Endodermal cell (in vitro differentiated cells): Measurements from ENCODE around the gene FHL3. TPM values are rescaled to one million over a fixed set of nuclear protein-coding genes. Genes with fewer than 3 reads are reported as not detected.
"Not testable (repeated sequence)": the region's sequence is repeated elsewhere in the genome, so short reads cannot be mapped to it uniquely, and the experiment has no call there.

Experiments
- DNase-seq: peaks from one replicate; pipeline ENCODE4 v3.0.0-alpha.2; 2017
- H3K27ac ChIP-seq: 2 replicates; pipeline ENCODE4 v1.5.1; 2013; ENCODE audit warnings: mild to moderate bottlenecking, low read depth, low read length, moderate library complexity
- H3K27me3 ChIP-seq: 2 replicates; pipeline ENCODE4 v1.6.1; 2013; ENCODE audit warnings: mild to moderate bottlenecking, low read length, moderate library complexity; ENCODE audit not compliant: insufficient read depth, control insufficient read depth, poor library complexity, severe bottlenecking
- H3K36me3 ChIP-seq: 2 replicates; pipeline ENCODE4 v1.7.0; 2013; ENCODE audit warnings: mild to moderate bottlenecking, low read length, moderate library complexity; ENCODE audit not compliant: control insufficient read depth, insufficient read depth
- H3K4me1 ChIP-seq: one replicate; pipeline ENCODE4 v1.7.0; 2013; ENCODE audit warnings: low read length; ENCODE audit not compliant: control insufficient read depth, insufficient read depth
- H3K4me3 ChIP-seq: 2 replicates; pipeline ENCODE4 v1.5.1; 2013; ENCODE audit warnings: mild to moderate bottlenecking, low read length, moderate library complexity
- H3K9ac ChIP-seq: 2 replicates; pipeline ENCODE4 v1.6.1; 2013; ENCODE audit warnings: mild to moderate bottlenecking, low read length, moderate library complexity; ENCODE audit not compliant: poor library complexity, severe bottlenecking; ENCODE audit errors: extremely low read depth
- H3K9me3 ChIP-seq: 2 replicates; pipeline ENCODE4 v1.6.1; 2013; ENCODE audit warnings: mild to moderate bottlenecking, low read length, moderate library complexity; ENCODE audit not compliant: control insufficient read depth
- H3K27ac Mint-ChIP-seq: 2 replicates; pipeline ENCODE4 v1.8.0; 2020; ENCODE audit warnings: mixed read lengths
- H3K27me3 Mint-ChIP-seq: 2 replicates; pipeline ENCODE4 v1.8.0; 2021; ENCODE audit warnings: mild to moderate bottlenecking, mixed read lengths; ENCODE audit not compliant: insufficient read depth
- H3K36me3 Mint-ChIP-seq: 2 replicates; pipeline ENCODE4 v1.8.0; 2020; ENCODE audit warnings: low read depth, mixed read lengths
- H3K4me1 Mint-ChIP-seq: 2 replicates; pipeline ENCODE4 v1.8.0; 2020; ENCODE audit warnings: mixed read lengths
- H3K4me3 Mint-ChIP-seq: 2 replicates; pipeline ENCODE4 v1.8.0; 2020; ENCODE audit warnings: mild to moderate bottlenecking, moderate library complexity, mixed read lengths
- H3K9me3 Mint-ChIP-seq: 2 replicates; pipeline ENCODE4 v1.8.0; 2020; ENCODE audit warnings: mild to moderate bottlenecking, mixed read lengths
- WGBS, 2 experiments: methylation state at CpG; one replicate each; pipeline versions ENCODE4 v1.1.5 to v1.1.7; 2013; ENCODE audit warnings: missing lambda C conversion rate in 2 of 2, mixed read lengths in 1 of 2; ENCODE audit not compliant: insufficient coverage in 1 of 2, insufficient read length in 1 of 2; 5-methylcytosine and 5-hydroxymethylcytosine counted together
- total RNA-seq, 2 donors: library from RNA; stranded (reverse); fragmentation: NEBNext Ultra II Directional in 1 of 2; extraction: Animal tissue kit (Norgen Biotek cat#: 25700) in 1 of 2; gene quantifications; 2 replicates in 1 of 2; 3 replicates in 1 of 2; pipeline ENCODE4 v1.2.1, GENCODE V29; 2021
- TF ChIP-seq, protein P1 (sequence below): fragments of 200-600 bp; sonication (generic); conservative IDR thresholded peaks from 2 replicates; pipeline ENCODE4 v1.5.0; 2021; ENCODE audit warnings: antibody characterized with exemption, mild to moderate bottlenecking

Gene FHL3
- total RNA-seq, 2 donors from 2014 or later: 20.5 to 20.6 TPM

DNA sequence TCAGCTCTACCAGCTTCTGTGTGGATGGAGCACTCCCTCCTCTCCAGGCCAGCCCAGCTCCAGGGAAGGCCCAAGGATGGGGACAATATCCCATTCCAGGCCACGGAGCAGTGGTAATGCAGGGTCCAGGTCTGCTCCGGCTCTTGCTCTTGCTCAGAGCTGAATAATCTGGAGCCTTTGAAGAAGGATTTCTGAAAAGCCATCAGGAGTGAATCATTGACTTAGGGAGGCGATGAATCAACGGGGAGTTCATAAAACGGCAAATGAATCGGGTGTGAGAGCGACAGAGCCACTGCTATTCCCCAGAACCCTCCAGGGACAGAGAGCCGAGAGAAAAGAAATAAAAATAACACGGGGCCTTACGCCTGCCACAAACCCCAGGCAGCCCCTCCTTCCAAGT lies 33.5 kb upstream of the FHL3 start:
- no peak for DNase-seq
- Histone ChIP-seq H3K4me3 (no peak overlapping the region), H3K27ac (no peak overlapping the region), H3K36me3 (no peaks in the 10 kb centered on the region), H3K4me1 (no peaks in the 10 kb centered on the region), H3K9ac (no peak overlapping the region), H3K9me3 (no peaks in the 10 kb centered on the region), H3K27me3 (peaks cover 31% of the 10 kb centered on the region)
- Mint-ChIP-seq H3K4me3 (no peak overlapping the region), H3K9me3 (peaks cover 2% of the 10 kb centered on the region), H3K36me3 (no peaks in the 10 kb centered on the region), H3K27me3 (peaks cover 47% of the 10 kb centered on the region), H3K4me1 (no peaks in the 10 kb centered on the region), H3K27ac (no peak overlapping the region)
- WGBS, 2 experiments: 96% methylated on average over 10 of the region's 10 CpGs
- TF ChIP-seq, protein P1, sequence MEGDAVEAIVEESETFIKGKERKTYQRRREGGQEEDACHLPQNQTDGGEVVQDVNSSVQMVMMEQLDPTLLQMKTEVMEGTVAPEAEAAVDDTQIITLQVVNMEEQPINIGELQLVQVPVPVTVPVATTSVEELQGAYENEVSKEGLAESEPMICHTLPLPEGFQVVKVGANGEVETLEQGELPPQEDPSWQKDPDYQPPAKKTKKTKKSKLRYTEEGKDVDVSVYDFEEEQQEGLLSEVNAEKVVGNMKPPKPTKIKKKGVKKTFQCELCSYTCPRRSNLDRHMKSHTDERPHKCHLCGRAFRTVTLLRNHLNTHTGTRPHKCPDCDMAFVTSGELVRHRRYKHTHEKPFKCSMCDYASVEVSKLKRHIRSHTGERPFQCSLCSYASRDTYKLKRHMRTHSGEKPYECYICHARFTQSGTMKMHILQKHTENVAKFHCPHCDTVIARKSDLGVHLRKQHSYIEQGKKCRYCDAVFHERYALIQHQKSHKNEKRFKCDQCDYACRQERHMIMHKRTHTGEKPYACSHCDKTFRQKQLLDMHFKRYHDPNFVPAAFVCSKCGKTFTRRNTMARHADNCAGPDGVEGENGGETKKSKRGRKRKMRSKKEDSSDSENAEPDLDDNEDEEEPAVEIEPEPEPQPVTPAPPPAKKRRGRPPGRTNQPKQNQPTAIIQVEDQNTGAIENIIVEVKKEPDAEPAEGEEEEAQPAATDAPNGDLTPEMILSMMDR: no peak

DNA sequence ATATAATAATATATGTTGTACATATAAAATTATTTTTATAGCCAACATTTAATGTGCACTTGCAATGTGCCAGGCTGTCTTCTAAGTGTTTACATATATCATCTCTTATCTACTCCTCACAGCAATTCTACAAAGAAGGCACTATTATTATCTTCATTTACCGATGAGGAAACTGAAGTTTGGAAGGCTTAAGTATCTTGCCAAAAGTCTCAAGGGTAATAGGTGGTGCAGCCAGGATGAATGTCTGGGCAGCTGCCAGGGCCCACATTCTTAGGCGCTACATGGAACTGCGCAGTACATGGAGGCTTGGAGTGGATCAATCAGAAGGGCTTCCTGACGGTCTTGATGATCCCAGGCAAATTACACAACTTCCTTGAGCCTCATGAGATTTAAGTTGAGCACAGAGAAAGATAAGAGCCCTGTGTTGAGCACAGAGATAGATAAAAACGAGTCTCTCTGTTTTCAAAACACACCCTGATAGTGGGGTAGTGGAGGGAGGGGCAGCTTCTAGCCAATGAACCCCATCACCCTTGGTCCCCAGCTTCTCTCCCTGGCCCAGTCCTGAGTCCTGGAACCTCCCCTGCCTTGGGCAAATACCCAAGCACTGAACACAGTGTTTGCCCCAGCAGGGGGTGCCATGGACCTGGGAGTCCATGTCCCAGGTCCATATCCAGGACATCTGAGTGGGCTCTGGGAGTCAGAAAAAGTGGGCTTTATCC lies 32.1 kb upstream of the FHL3 start:
- Mint-ChIP-seq H3K36me3 (no peaks in the 10 kb centered on the region), H3K27ac (no peak overlapping the region), H3K9me3 (peaks cover 2% of the 10 kb centered on the region), H3K27me3 (peaks cover 32% of the 10 kb centered on the region), H3K4me3 (no peak overlapping the region), H3K4me1 (no peaks in the 10 kb centered on the region)
- WGBS, 2 experiments: 74 to 83% methylated on average over 3 to 5 of the region's 5 CpGs
- H3K9me3 ChIP-seq: no peaks in the 10 kb centered on the region
- peaks cover 16% of the 10 kb centered on the region for H3K27me3 ChIP-seq
- no peak overlapping the region for H3K27ac ChIP-seq
- DNase-seq: no peak
- H3K4me1 ChIP-seq: no peaks in the 10 kb centered on the region
- H3K9ac ChIP-seq: no peak overlapping the region
- no peak overlapping the region for H3K4me3 ChIP-seq
- TF ChIP-seq, protein P1: peak; percentile 16
- H3K36me3 ChIP-seq: no peaks in the 10 kb centered on the region

DNA sequence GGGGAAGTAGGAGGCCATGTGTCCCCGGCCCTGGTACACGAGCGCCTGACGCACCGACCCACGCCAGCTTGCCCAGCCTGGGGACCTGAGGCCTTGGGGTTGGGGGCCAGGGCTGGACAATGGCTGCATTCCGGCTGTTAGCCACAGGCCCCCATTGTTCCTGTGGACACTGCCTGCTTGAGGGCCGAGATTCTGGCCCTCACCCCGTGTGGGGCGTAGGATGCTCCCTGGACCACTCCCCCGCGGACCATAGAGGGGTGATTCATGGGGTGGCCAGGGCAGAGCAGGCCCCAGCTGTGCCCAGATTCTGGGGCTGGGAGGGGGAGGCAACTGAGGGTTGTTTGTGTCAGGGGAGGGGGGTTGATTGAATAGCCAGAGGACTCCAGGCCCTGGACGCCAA lies 29.6 kb upstream of the FHL3 start:
- no peak overlapping the region for H3K27ac ChIP-seq
- no peak overlapping the region for H3K4me3 ChIP-seq
- peaks cover 15% of the 10 kb centered on the region for H3K4me1 ChIP-seq
- H3K4me1 Mint-ChIP-seq: peaks cover 18% of the 10 kb centered on the region
- H3K9me3 ChIP-seq: no peaks in the 10 kb centered on the region
- H3K27me3 Mint-ChIP-seq: peaks cover 13% of the 10 kb centered on the region
- H3K36me3 ChIP-seq: no peaks in the 10 kb centered on the region
- TF ChIP-seq, protein P1: no peak
- H3K27me3 ChIP-seq: no peaks in the 10 kb centered on the region
- no peaks in the 10 kb centered on the region for H3K36me3 Mint-ChIP-seq
- no peak for DNase-seq
- H3K9ac ChIP-seq: no peak overlapping the region
- H3K9me3 Mint-ChIP-seq: peaks cover 2% of the 10 kb centered on the region
- 91 to 92% methylated on average over 6 to 13 of the region's 13 CpGs for WGBS, 2 experiments
- no peak overlapping the region for H3K4me3 Mint-ChIP-seq
- H3K27ac Mint-ChIP-seq: no peak overlapping the region

DNA sequence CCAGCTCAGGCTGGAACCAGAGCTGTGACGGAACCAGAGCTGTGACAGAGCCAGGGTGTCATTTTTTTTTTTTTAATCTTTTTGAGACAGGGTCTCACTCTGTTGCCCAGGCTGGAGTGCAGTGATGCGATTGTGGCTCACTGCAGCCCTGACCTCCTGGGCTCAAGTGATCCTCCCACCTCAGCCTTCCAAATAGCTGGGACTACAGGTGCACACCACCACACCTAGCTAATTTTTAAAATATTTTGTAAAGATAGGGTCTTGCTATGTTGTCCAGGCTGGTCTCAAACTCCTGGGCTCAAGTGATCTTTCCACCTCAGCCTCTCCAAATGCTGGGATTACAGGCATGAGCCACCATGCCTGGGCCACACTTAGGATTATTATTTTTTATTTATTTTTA lies 27.7 kb upstream of the FHL3 start:
- not testable (repeated sequence) for H3K27ac ChIP-seq, H3K27me3 ChIP-seq, H3K4me3 ChIP-seq, H3K27me3 Mint-ChIP-seq, H3K27ac Mint-ChIP-seq, H3K36me3 ChIP-seq, H3K9me3 ChIP-seq, H3K9me3 Mint-ChIP-seq, H3K9ac ChIP-seq, H3K4me3 Mint-ChIP-seq, H3K36me3 Mint-ChIP-seq, DNase-seq
- peaks cover 36% of the 10 kb centered on the region for H3K4me1 Mint-ChIP-seq
- 92 to 100% methylated on average over 2 of the region's 2 CpGs for WGBS, 2 experiments
- peaks cover 28% of the 10 kb centered on the region for H3K4me1 ChIP-seq
